T47D (cell line): ENCODE results near the gene CTSO.
"Not testable (repeated sequence)": the region's sequence is repeated elsewhere in the genome, so short reads cannot be mapped to it uniquely, and the experiment has no call there.

Experiments used
- DNase-seq, 2 experiments: peaks; one replicate each; pipeline versions ENCODE4 v3.0.0 to v3.0.0-alpha.2; 2011 to 2012; ENCODE audit warnings: low read depth in 1 of 2, low spot score in 1 of 2
- JUND ChIP-seq: IDR thresholded peaks from 2 replicates; pipeline ENCODE4 v1.6.1; 2012; ENCODE audit warnings: low read depth
- in situ Hi-C: cut with HindIII; loops from 2 replicates; pipeline ENCODE4 v1.10.0; 2016; ENCODE audit warnings: low sequenced_read_pairs, low pct_unique_long_range_greater_than_20kb

CTSO gene

DNA sequence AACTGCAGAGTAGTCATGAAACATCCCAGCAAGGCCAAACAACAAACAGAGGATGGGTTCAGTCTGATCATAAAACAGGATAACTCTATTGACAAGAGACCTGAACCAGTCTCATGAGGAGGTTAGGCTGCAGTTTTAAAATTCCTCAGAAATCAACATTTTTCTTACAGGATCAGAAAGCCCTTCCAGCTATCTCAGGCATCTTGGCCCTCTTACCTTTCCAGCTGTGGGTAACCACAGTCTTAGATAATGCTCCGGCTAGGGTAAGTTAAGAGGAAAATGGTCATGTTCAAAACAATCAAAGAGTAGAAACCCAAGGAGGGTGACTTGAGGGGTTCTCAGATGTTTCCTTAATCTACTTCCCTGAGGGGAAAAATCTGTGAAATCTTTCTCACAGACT, 5.1 kb downstream of the CTSO start:
- in situ Hi-C loops: no loop called here
- no peak for DNase-seq
- no peak for TF ChIP-seq JUND

- DNase-seq: peak in 1 of 2 experiments; percentile 1
- in situ Hi-C loops: no loop called here
- TF ChIP-seq JUND: no peak
Observed at GRCh38 chr4:155946486-155946885, 7.2 kb downstream of the CTSO start.

- no peak for TF ChIP-seq JUND
- in situ Hi-C loops: no loop called here
- no peak for DNase-seq
Observed at GRCh38 chr4:155944516-155944915, 9.2 kb downstream of the CTSO start.

DNA sequence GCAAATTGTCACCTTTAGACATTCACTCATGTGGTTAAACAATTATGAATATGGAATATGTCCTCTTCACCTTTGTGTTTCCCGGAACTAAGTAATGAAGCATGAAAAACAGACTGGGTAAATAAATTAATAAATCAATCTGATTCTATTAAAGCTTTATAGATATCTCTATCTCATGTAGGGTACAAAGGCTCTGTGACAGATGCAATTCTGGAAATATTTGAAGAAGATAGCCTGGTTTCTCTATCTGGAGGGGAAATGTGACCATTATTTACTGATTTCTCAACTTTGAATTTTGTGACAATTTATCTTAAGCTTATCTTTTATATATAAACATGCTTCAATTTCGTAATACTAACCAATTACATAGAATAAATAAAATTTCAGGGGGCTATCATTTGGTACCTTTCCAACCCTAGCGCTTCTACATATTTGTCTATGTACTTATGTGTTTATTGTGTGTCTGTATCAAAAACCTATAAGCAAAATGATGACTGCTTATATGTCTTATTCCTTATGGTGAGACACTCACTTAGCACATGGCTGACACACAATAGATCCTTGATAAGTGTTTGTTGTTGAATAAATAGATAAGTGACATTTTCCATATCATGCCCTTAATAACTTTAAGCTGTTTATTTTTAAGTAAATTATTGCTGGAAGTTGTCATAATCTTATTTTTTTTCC, 9.9 kb downstream of the CTSO start:
- DNase-seq: no peak
- no peak for TF ChIP-seq JUND
- in situ Hi-C loops: no loop called here

GRCh38 chr4:155941820-155942219, 11.8 kb downstream of the CTSO start:
- TF ChIP-seq JUND: no peak
- in situ Hi-C loops: no loop called here
- no peak for DNase-seq

DNA sequence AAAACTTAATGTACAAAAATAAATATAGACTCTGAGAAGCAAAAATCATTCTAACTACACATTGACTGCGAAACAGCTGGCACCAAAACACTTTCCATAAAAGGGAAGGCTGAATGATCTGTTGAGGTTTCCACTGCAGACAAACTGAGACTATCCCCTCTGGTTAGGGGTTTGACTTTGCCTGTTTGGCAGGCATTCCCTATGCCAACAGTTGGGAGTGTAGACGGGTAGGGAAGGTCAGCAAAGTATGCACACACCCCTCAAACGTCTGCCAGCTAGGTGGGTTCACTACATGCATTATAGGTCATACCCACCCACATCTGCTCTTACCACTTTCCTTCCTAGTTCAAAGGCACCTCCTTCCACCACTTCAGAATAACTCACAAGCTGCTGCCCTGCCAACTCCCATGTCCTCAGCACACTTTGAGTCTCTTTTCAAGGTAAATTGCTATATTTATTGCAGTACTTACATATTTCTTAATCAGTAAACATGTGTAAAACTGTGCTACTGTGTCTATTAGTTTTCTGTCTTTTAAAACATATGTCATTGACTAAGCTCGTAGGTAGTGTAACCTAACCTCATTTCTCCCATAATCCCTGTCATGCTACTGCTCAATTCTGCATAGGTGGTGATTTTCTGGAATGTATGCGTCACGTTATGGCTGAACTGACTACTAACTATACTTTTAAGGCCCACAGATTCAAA, 12.4 kb downstream of the CTSO start:
- in situ Hi-C loops: no loop called here
- no peak for TF ChIP-seq JUND
- no peak for DNase-seq

GRCh38 chr4:155935389-155935986, 18.2 kb downstream of the CTSO start:
- in situ Hi-C loops: no loop called here
- no peak for TF ChIP-seq JUND
- no peak for DNase-seq

DNA sequence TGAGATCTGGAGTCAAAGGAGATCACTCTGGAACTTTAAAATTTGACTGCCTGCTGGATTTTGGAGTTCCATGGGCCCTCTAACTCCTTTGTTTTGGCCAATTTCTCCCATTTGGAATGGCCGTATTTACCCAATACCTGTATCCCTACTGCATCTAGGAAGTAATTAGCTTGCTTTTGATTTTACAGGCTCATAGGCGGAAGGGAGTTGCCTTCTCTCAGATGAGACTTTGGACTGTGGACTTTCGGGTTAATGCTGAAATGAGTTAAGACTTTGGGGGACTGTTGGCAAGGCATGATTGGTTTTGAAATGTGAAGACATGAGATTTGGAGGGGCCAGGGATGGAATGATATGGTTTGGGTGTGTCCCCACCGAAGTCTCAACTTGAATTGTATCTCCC, 19.0 kb downstream of the CTSO start:
- in situ Hi-C loops, DNase-seq: not testable (repeated sequence)

DNA sequence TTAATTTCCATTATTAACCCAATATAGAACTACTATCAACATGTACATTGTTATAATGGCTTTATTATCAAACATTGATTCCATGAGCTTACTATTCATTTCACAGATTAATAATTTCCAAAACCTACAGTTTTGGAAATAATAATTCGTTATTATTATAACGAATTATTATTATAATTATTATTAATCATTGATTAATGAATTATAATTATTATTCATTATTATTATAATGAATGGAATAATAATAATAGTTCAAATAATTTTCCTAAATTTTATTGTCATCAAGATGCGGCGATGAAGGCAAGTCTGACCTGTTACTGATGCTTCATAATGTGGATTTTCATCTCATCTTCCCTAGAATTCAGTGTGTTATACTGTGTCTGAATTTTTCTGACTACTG, 22.0 kb downstream of the CTSO start:
- DNase-seq: no peak
- TF ChIP-seq JUND: no peak
- in situ Hi-C loops: no loop called here

DNA sequence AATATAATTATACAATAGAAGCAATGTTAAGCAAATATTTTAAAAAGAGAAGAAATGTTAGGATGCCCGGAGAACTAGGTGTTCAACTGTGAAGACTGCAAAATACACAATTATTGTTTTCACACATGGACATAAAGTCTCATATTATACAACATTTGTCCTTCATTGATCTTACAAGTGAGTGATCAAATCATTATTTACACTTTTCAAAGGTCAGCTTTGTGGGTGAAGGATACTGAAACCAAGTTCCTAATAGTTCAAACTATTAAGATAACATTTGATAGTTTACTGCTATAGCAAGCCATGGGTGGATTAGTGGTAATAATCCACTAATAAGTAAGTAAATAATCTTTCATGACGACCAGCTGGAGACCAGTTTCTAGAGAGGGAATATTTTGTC, 23.3 kb downstream of the CTSO start:
- in situ Hi-C loops: no loop called here
- no peak for DNase-seq
- no peak for TF ChIP-seq JUND

- no peak for DNase-seq
- no peak for TF ChIP-seq JUND
- in situ Hi-C loops: no loop called here
Observed at GRCh38 chr4:155929833-155930232, 23.8 kb downstream of the CTSO start.

- DNase-seq: no peak
- no peak for TF ChIP-seq JUND
- in situ Hi-C loops: no loop called here
Observed at GRCh38 chr4:155924637-155925036, 29.0 kb downstream of the CTSO start.

DNA sequence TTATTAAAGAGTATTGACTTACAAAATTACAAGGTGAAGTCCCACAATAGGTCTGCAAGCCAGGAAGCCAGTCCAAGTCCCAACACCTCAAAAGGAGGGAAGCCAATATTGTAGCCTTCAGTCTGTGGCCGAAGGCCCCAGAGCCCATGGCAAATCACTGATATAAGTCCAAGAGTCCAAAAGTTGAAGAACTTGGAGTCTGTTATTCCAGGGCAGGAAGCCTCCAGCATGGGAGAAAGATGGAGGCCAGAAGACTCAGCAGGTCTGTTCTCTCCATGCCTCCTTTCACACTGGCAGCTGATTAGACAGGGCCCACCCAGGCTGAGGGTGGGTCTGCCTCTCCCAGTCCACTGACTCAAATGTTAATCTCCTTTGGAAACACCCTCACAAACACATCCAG, 32.1 kb downstream of the CTSO start:
- TF ChIP-seq JUND: no peak
- DNase-seq: no peak
- in situ Hi-C loops: no loop called here
